ENCODE measurements around the gene USP22. TPM values are rescaled to one million over a fixed set of nuclear protein-coding genes. Genes with fewer than 3 reads are reported as not detected.
A peak's percentile ranks its signal among the peaks of the same experiment; 100 is the strongest.

The USP22 gene
- total and polyA plus RNA-seq, 4 donors: 27.2 to 109 (median 58.1) TPM

DNA sequence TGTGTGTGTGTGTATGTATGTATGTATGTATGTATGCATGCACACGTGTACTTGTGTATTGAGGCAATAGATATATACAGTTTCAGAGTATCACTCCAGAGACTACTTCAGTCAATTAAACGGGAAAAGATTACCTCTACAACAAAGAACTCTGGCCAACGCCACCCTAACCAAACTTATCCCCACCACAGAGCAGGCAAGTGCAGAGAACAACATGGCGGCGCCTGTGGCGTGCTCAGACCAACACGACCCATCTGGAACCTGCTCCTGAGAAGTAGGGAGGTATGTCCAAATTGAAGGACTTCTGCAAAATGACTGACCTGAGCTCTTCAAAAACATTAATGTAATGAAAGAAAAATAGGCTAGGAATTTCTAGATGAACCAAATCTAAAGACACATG, 12.4 kb downstream of the USP22 start (continued):
- TF ChIP-seq RAD21 (IDR thresholded peaks at IDR 0.05) (no peak), NR2F2 (IDR thresholded peaks at IDR 0.05) (no peak), TAF1 (conservative IDR thresholded peaks at IDR 0.05) (no peak), FOXA2 (IDR thresholded peaks at IDR 0.05) (no peak), HNF4G (IDR thresholded peaks at IDR 0.05) (no peak), FOXA1 (IDR thresholded peaks at IDR 0.05) (no peak), EGR1 (IDR thresholded peaks at IDR 0.05; ENCODE audit: low read depth in 2 of 2) (no peak), RXRA (IDR thresholded peaks at IDR 0.05) (no peak), JUND (IDR thresholded peaks at IDR 0.05) (no peak), GABPA (IDR thresholded peaks at IDR 0.05 in 1 of 2, conservative IDR thresholded peaks at IDR 0.05 in 1 of 2) (no peak)
- TF ChIP-seq, protein P1, sequence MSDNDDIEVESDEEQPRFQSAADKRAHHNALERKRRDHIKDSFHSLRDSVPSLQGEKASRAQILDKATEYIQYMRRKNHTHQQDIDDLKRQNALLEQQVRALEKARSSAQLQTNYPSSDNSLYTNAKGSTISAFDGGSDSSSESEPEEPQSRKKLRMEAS (IDR thresholded peaks at IDR 0.05): no peak

DNA sequence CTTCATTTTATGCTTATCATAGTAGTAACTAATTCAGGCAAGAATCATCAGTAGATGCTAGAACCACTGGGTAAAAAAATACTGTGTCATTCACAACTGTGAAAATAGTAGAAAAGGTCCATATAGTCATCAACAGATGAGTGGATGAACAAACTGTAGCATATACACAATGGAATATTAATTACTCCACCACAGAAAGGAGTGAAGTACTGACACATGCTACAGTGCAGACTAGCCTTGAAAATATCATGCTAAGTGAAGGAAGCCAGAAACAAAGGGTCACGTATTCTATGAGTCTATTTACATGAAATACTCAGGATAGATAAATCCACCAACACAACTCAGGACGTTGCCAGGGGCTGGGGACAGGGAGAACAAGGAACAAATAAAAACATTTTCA, 13.3 kb downstream of the USP22 start:
- Histone ChIP-seq H3K4me1 (ENCODE audit: control insufficient read depth in 4 of 4, insufficient read depth in 4 of 4, low read length in 3 of 4) (peaks cover 3 to 22% (median 15%) of the 10 kb centered on the region in 4 donors), H3K36me3 (ENCODE audit: control insufficient read depth in 4 of 4, insufficient read depth in 3 of 4, low read depth in 1 of 4, low read length in 3 of 4) (peaks cover 4 to 33% (median 24%) of the 10 kb centered on the region in 4 donors), H3K4me3 (ENCODE audit: low read depth in 1 of 3, low read length in 3 of 3) (no peak overlapping the region), H3K27me3 (ENCODE audit: control insufficient read depth in 4 of 4, insufficient read depth in 4 of 4, low read length in 3 of 4) (no peaks in the 10 kb centered on the region), H3K9ac (ENCODE audit: low read depth in 1 of 2, low read length in 2 of 2) (no peak overlapping the region), H3K9me3 (ENCODE audit: control insufficient read depth in 4 of 4, low read length in 3 of 4) (no peaks in the 10 kb centered on the region), H3K27ac (ENCODE audit: low read depth in 1 of 2, low read length in 2 of 2) (peak overlapping the region; percentile 3 to 63)
- TF ChIP-seq GABPA (IDR thresholded peaks at IDR 0.05 in 1 of 2, conservative IDR thresholded peaks at IDR 0.05 in 1 of 2) (no peak), RAD21 (IDR thresholded peaks at IDR 0.05) (no peak), TAF1 (conservative IDR thresholded peaks at IDR 0.05) (no peak), EGR1 (IDR thresholded peaks at IDR 0.05; ENCODE audit: low read depth in 2 of 2) (no peak), SP1 (IDR thresholded peaks at IDR 0.05) (no peak), YY1 (IDR thresholded peaks at IDR 0.05) (no peak), NR2F2 (IDR thresholded peaks at IDR 0.05) (no peak), HNF4A (conservative IDR thresholded peaks at IDR 0.05) (no peak), FOXA1 (IDR thresholded peaks at IDR 0.05) (no peak)
- TF ChIP-seq, protein P1 (IDR thresholded peaks at IDR 0.05): no peak
- TF ChIP-seq, protein P2, sequence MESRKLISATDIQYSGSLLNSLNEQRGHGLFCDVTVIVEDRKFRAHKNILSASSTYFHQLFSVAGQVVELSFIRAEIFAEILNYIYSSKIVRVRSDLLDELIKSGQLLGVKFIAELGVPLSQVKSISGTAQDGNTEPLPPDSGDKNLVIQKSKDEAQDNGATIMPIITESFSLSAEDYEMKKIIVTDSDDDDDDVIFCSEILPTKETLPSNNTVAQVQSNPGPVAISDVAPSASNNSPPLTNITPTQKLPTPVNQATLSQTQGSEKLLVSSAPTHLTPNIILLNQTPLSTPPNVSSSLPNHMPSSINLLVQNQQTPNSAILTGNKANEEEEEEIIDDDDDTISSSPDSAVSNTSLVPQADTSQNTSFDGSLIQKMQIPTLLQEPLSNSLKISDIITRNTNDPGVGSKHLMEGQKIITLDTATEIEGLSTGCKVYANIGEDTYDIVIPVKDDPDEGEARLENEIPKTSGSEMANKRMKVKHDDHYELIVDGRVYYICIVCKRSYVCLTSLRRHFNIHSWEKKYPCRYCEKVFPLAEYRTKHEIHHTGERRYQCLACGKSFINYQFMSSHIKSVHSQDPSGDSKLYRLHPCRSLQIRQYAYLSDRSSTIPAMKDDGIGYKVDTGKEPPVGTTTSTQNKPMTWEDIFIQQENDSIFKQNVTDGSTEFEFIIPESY (IDR thresholded peaks at IDR 0.05): no peak
- WGBS: 45% methylated on average over 2 of the region's 2 CpGs
- DNase-seq (ENCODE audit: low spot score): no peak

DNA sequence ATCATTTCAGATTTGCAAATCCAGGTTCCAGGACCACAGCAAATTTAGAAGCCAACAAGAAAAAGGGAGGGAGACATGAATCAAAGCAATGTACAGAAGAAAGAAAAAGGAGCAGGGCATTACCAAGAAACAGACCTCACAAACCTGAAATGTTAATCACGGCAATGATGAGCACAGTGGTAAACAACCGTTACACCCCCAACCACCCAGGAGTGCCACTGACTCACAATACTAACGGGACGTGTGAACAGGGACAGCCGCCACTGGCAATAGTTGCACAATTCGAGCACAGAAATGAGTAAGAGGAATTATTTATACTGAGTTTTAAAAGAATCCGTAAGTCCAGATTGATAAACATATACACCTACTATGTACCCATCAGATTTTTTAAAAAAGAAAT, 13.8 kb downstream of the USP22 start:
- Histone ChIP-seq H3K27ac (ENCODE audit: low read depth in 1 of 2, low read length in 2 of 2) (peak overlapping the region; percentile 71), H3K4me3 (ENCODE audit: low read depth in 1 of 3, low read length in 3 of 3) (no peak overlapping the region), H3K4me1 (ENCODE audit: control insufficient read depth in 4 of 4, insufficient read depth in 4 of 4, low read length in 3 of 4) (peaks cover 3 to 19% (median 12%) of the 10 kb centered on the region in 4 donors), H3K9me3 (ENCODE audit: control insufficient read depth in 4 of 4, low read length in 3 of 4) (no peaks in the 10 kb centered on the region), H3K27me3 (ENCODE audit: control insufficient read depth in 4 of 4, insufficient read depth in 4 of 4, low read length in 3 of 4) (no peaks in the 10 kb centered on the region), H3K36me3 (ENCODE audit: control insufficient read depth in 4 of 4, insufficient read depth in 3 of 4, low read depth in 1 of 4, low read length in 3 of 4) (peaks cover 4 to 36% (median 25%) of the 10 kb centered on the region in 4 donors), H3K9ac (ENCODE audit: low read depth in 1 of 2, low read length in 2 of 2) (no peak overlapping the region)
- 41% methylated on average over 7 of the region's 7 CpGs for WGBS
- TF ChIP-seq JUND (IDR thresholded peaks at IDR 0.05) (peak in 1 of 2 donors; percentile 26), HNF4A (conservative IDR thresholded peaks at IDR 0.05) (peak in 1 of 2 donors; percentile 8)
- TF ChIP-seq, protein P2 (IDR thresholded peaks at IDR 0.05): no peak
- no peak for DNase-seq (ENCODE audit: low spot score)

Measured in liver (tissue), 9 donors.